OCI-LY7 (cell line): ENCODE measurements around the gene DCTN1.

Experiments
- CTCF ChIP-seq: fragments of 200-600 bp; sonication (generic); conservative IDR thresholded peaks from 2 replicates; pipeline ENCODE4 v1.5.1; 2014; ENCODE audit warnings: mild to moderate bottlenecking, antibody characterized with exemption, low read length, moderate library complexity, mixed read lengths
- EZH2phosphoT487 ChIP-seq: fragments of 200-600 bp; sonication (generic); IDR thresholded peaks from 2 replicates; pipeline ENCODE4 v1.6.1; 2018; ENCODE audit warnings: low read depth, borderline replicate concordance, mild to moderate bottlenecking, mixed run types, antibody characterized with exemption, low read length, moderate library complexity, mixed read lengths

GRCh38 chr2:74368499-74368898 lies 11.6 kb downstream of the DCTN1 start:
- TF ChIP-seq CTCF (no peak), EZH2phosphoT487 (no peak)
